PC-3 (cell line): ENCODE data around the gene RPL13.

Experiments
- EZH2 ChIP-seq: fragments of 300-600 bp; sonication (generic); IDR thresholded peaks from one replicate; pipeline ENCODE4 v1.6.1; 2017; ENCODE audit warnings: antibody characterized with exemption, mild to moderate bottlenecking, low read length; ENCODE audit not compliant: unreplicated experiment
- EZH2phosphoT487 ChIP-seq: fragments of 300-600 bp; sonication (generic); IDR thresholded peaks from 2 replicates; pipeline ENCODE4 v1.6.1; 2018; ENCODE audit warnings: mild to moderate bottlenecking, antibody characterized with exemption, low read length, borderline replicate concordance

- TF ChIP-seq EZH2 (no peak), EZH2phosphoT487 (no peak)
These were observed 39.9 kb downstream of the RPL13 start for GRCh38 chr16:89600427-89600826.
